ENCODE data around the gene DCDC1. TPM values are rescaled to one million over a fixed set of nuclear protein-coding genes. Genes with fewer than 3 reads are reported as not detected.

The DCDC1 gene
- total RNA-seq, 2 experiments from 2014 or later: not detected

GRCh38 chr11:31139479-31139878, 230.1 kb downstream of the DCDC1 start:
- Mint-ChIP-seq H3K9me3 (no peaks in the 10 kb centered on the region), H3K27me3 (peaks cover 2% of the 10 kb centered on the region), H3K4me3 (no peak overlapping the region), H3K27ac (no peak overlapping the region), H3K4me1 (no peaks in the 10 kb centered on the region), H3K36me3 (ENCODE audit: low read depth) (no peaks in the 10 kb centered on the region)
- CTCF ChIA-PET: no interaction called here
- DNase-seq: no peak
- POLR2A ChIA-PET: no interaction called here

- no peak overlapping the region for H3K27ac Mint-ChIP-seq
- no peak for DNase-seq
- ChIA-PET POLR2A (no interaction called here), CTCF (no interaction called here)
- H3K9me3 Mint-ChIP-seq: no peaks in the 10 kb centered on the region
- no peaks in the 10 kb centered on the region for H3K4me1 Mint-ChIP-seq
- no peaks in the 10 kb centered on the region for H3K36me3 Mint-ChIP-seq (ENCODE audit: low read depth)
- no peak overlapping the region for H3K4me3 Mint-ChIP-seq
- H3K27me3 Mint-ChIP-seq: no peaks in the 10 kb centered on the region
These were observed 236.8 kb downstream of the DCDC1 start for GRCh38 chr11:31132531-31133421.

- no peak for DNase-seq
- Mint-ChIP-seq H3K27ac (no peak overlapping the region), H3K4me3 (no peak overlapping the region), H3K9me3 (no peaks in the 10 kb centered on the region), H3K4me1 (no peaks in the 10 kb centered on the region), H3K27me3 (no peaks in the 10 kb centered on the region), H3K36me3 (ENCODE audit: low read depth) (no peaks in the 10 kb centered on the region)
- ChIA-PET POLR2A (no interaction called here), CTCF (no interaction called here)
These were observed 237.8 kb downstream of the DCDC1 start for GRCh38 chr11:31131760-31132159.

- Mint-ChIP-seq H3K27ac (no peak overlapping the region), H3K9me3 (no peaks in the 10 kb centered on the region), H3K27me3 (no peaks in the 10 kb centered on the region), H3K36me3 (ENCODE audit: low read depth) (no peaks in the 10 kb centered on the region), H3K4me1 (no peaks in the 10 kb centered on the region), H3K4me3 (no peak overlapping the region)
- POLR2A ChIA-PET: no interaction called here
- CTCF ChIA-PET: interaction anchor here (0.5 kb wide), 1 partner anchor 28 kb away, joined by 3 read pairs; no protein-coding TSS in a partner anchor
- no peak for DNase-seq
These were observed 242.2 kb downstream of the DCDC1 start for GRCh38 chr11:31127290-31127689.

- no peak overlapping the region for H3K27ac Mint-ChIP-seq
- POLR2A ChIA-PET: no interaction called here
- no peaks in the 10 kb centered on the region for H3K36me3 Mint-ChIP-seq (ENCODE audit: low read depth)
- H3K27me3 Mint-ChIP-seq: no peaks in the 10 kb centered on the region
- no peaks in the 10 kb centered on the region for H3K4me1 Mint-ChIP-seq
- no peak for DNase-seq
- CTCF ChIA-PET: no interaction called here
- H3K9me3 Mint-ChIP-seq: no peaks in the 10 kb centered on the region
- no peak overlapping the region for H3K4me3 Mint-ChIP-seq
These were observed 249.1 kb downstream of the DCDC1 start for GRCh38 chr11:31120428-31120827.

- no peaks in the 10 kb centered on the region for H3K36me3 Mint-ChIP-seq (ENCODE audit: low read depth)
- ChIA-PET CTCF (no interaction called here), POLR2A (no interaction called here)
- H3K27me3 Mint-ChIP-seq: no peaks in the 10 kb centered on the region
- H3K4me1 Mint-ChIP-seq: no peaks in the 10 kb centered on the region
- no peaks in the 10 kb centered on the region for H3K9me3 Mint-ChIP-seq
- H3K4me3 Mint-ChIP-seq: no peak overlapping the region
- no peak for DNase-seq
- no peak overlapping the region for H3K27ac Mint-ChIP-seq
These were observed 251.0 kb downstream of the DCDC1 start for GRCh38 chr11:31118566-31118965.

GRCh38 chr11:31117038-31117437, 252.5 kb downstream of the DCDC1 start:
- Mint-ChIP-seq H3K36me3 (ENCODE audit: low read depth) (no peaks in the 10 kb centered on the region), H3K9me3 (no peaks in the 10 kb centered on the region), H3K27me3 (no peaks in the 10 kb centered on the region), H3K27ac (no peak overlapping the region), H3K4me3 (no peak overlapping the region), H3K4me1 (no peaks in the 10 kb centered on the region)
- POLR2A ChIA-PET: no interaction called here
- CTCF ChIA-PET: interaction anchor here (1.4 kb wide), 1 partner anchor 10 kb away, joined by 4 read pairs; no protein-coding TSS in a partner anchor
- DNase-seq: no peak

- POLR2A ChIA-PET: no interaction called here
- no peaks in the 10 kb centered on the region for H3K4me1 Mint-ChIP-seq
- no peak overlapping the region for H3K27ac Mint-ChIP-seq
- no peak for DNase-seq
- no peaks in the 10 kb centered on the region for H3K9me3 Mint-ChIP-seq
- H3K27me3 Mint-ChIP-seq: no peaks in the 10 kb centered on the region
- CTCF ChIA-PET: interaction anchor here (1.4 kb wide), 1 partner anchor 844 kb away, joined by 4 read pairs; no protein-coding TSS in a partner anchor
- H3K36me3 Mint-ChIP-seq (ENCODE audit: low read depth): no peaks in the 10 kb centered on the region
- no peak overlapping the region for H3K4me3 Mint-ChIP-seq
These were observed 255.1 kb downstream of the DCDC1 start for GRCh38 chr11:31114442-31114841.

- Mint-ChIP-seq H3K27me3 (no peaks in the 10 kb centered on the region), H3K36me3 (ENCODE audit: low read depth) (no peaks in the 10 kb centered on the region), H3K4me3 (no peak overlapping the region), H3K4me1 (no peaks in the 10 kb centered on the region), H3K9me3 (no peaks in the 10 kb centered on the region), H3K27ac (no peak overlapping the region)
- DNase-seq: no peak
- CTCF ChIA-PET: no interaction called here
- POLR2A ChIA-PET: interaction anchor here (0.7 kb wide), 1 partner anchor 128 kb away, joined by 3 read pairs; no protein-coding TSS in a partner anchor
These were observed 258.7 kb downstream of the DCDC1 start for GRCh38 chr11:31110830-31111229.

GRCh38 chr11:31109446-31109845, 260.1 kb downstream of the DCDC1 start:
- CTCF ChIA-PET: no interaction called here
- DNase-seq: no peak
- no peaks in the 10 kb centered on the region for H3K27me3 Mint-ChIP-seq
- H3K36me3 Mint-ChIP-seq (ENCODE audit: low read depth): no peaks in the 10 kb centered on the region
- no peaks in the 10 kb centered on the region for H3K9me3 Mint-ChIP-seq
- POLR2A ChIA-PET: no interaction called here
- no peak overlapping the region for H3K4me3 Mint-ChIP-seq
- no peaks in the 10 kb centered on the region for H3K4me1 Mint-ChIP-seq
- H3K27ac Mint-ChIP-seq: no peak overlapping the region

GRCh38 chr11:31107649-31108048, 261.9 kb downstream of the DCDC1 start:
- POLR2A ChIA-PET: no interaction called here
- H3K9me3 Mint-ChIP-seq: no peaks in the 10 kb centered on the region
- no peaks in the 10 kb centered on the region for H3K27me3 Mint-ChIP-seq
- no peak for DNase-seq
- H3K36me3 Mint-ChIP-seq (ENCODE audit: low read depth): no peaks in the 10 kb centered on the region
- H3K4me1 Mint-ChIP-seq: no peaks in the 10 kb centered on the region
- CTCF ChIA-PET: interaction anchor here (1.1 to 3.3 kb wide), 9 partner anchors 8 to 1069 kb away, joined by 3 to 22 read pairs (median 4); no protein-coding TSS in a partner anchor
- H3K4me3 Mint-ChIP-seq: no peak overlapping the region
- no peak overlapping the region for H3K27ac Mint-ChIP-seq

- H3K27ac Mint-ChIP-seq: no peak overlapping the region
These were observed 262.5 kb downstream of the DCDC1 start for GRCh38 chr11:31106968-31107576.

GRCh38 chr11:31106326-31106725, 263.2 kb downstream of the DCDC1 start:
- Mint-ChIP-seq H3K36me3 (ENCODE audit: low read depth) (no peaks in the 10 kb centered on the region), H3K27ac (no peak overlapping the region), H3K4me3 (no peak overlapping the region), H3K4me1 (no peaks in the 10 kb centered on the region), H3K27me3 (no peaks in the 10 kb centered on the region), H3K9me3 (no peaks in the 10 kb centered on the region)
- ChIA-PET POLR2A (no interaction called here), CTCF (interaction anchor here (0.6 to 3.3 kb wide), 12 partner anchors 11 to 1070 kb away, joined by 3 to 22 read pairs (median 4); no protein-coding TSS in a partner anchor)
- DNase-seq: no peak

More at GRCh38 chr11:31106968-31107576, 262.5 kb downstream of the DCDC1 start:
- no peaks in the 10 kb centered on the region for H3K36me3 Mint-ChIP-seq (ENCODE audit: low read depth)
- POLR2A ChIA-PET: no interaction called here
- no peaks in the 10 kb centered on the region for H3K4me1 Mint-ChIP-seq
- no peaks in the 10 kb centered on the region for H3K27me3 Mint-ChIP-seq
- H3K9me3 Mint-ChIP-seq: no peaks in the 10 kb centered on the region
- CTCF ChIA-PET: interaction anchor here (0.6 to 3.3 kb wide), 14 partner anchors 8 to 1069 kb away, joined by 3 to 22 read pairs (median 4); no protein-coding TSS in a partner anchor
- H3K4me3 Mint-ChIP-seq: no peak overlapping the region
- DNase-seq: peak; percentile 47
